ENCODE data around the gene CHMP2A.
"Not testable (repeated sequence)": the region's sequence is repeated elsewhere in the genome, so short reads cannot be mapped to it uniquely, and the experiment has no call there.

CHMP2A gene

DNA sequence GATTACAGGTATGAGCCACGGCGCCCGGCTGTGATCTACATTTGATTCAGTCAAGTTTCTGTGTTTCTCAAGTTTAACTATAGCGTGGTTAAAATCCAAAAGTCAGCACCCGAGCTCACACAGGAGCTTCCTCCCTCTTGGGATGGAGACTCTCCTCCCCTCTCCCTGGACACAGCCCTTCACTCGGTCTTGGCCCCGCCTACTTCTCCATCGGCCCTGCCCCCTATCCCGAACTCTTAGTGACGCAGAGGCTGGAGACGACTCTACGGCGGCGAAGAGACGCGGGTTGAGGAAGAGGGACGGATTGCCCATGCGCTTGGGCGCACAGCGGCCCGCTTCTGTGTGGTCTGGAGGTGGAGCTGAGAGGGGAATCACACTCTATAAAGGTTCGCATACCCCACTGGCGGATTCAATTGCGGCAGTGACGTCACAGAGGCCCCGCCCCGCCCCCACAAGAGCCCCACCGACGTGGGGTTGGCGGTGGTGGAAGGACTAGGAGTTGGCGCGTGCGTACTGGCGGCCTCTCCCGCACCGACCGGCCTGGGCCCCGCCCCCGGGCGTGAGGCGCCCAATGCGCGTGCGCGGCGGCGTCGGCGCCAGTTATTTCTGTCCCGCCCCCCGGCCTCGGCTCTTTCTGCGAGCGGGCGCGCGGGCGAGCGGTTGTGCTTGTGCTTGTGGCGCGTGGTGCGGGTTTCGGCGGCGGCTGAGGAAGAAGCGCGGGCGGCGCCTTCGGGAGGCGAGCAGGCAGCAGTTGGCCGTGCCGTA, 10.9 kb downstream of the CHMP2A start, which contains the start of gene TRIM28 (continued):
- TF ChIP-seq FEZF1 (tag by site-specific recombination; IDR thresholded peaks at IDR 0.05) (peak; percentile 48; the same call in 1 of the 2 replicates), HOXA7 (CRISPR knock-in tag; IDR thresholded peaks at IDR 0.05; ENCODE audit: borderline replicate concordance) (no peak), ZNF596 (tag by site-specific recombination; IDR thresholded peaks at IDR 0.05) (no peak), ZNF169 (tag by site-specific recombination; IDR thresholded peaks at IDR 0.05) (no peak), ZEB2 (tag by site-specific recombination; IDR thresholded peaks at IDR 0.05) (peak; percentile 79), ZNF660 (tag by site-specific recombination; IDR thresholded peaks at IDR 0.05) (peak; percentile 85), ZSCAN5A (tag by site-specific recombination; IDR thresholded peaks at IDR 0.05) (no peak), ZNF221 (tag by site-specific recombination; IDR thresholded peaks at IDR 0.05; ENCODE audit: borderline replicate concordance) (no peak), ZBTB8A (tag by site-specific recombination; IDR thresholded peaks at IDR 0.05) (no peak), SP2 (tag by site-specific recombination; IDR thresholded peaks at IDR 0.05) (peak; percentile 89), ZNF701 (tag by site-specific recombination; IDR thresholded peaks at IDR 0.05) (no peak), ZNF549 (tag by site-specific recombination; IDR thresholded peaks at IDR 0.05) (no peak), ZNF140 (tag by site-specific recombination; IDR thresholded peaks at IDR 0.05) (no peak)
- TF ChIP-seq, protein P1, sequence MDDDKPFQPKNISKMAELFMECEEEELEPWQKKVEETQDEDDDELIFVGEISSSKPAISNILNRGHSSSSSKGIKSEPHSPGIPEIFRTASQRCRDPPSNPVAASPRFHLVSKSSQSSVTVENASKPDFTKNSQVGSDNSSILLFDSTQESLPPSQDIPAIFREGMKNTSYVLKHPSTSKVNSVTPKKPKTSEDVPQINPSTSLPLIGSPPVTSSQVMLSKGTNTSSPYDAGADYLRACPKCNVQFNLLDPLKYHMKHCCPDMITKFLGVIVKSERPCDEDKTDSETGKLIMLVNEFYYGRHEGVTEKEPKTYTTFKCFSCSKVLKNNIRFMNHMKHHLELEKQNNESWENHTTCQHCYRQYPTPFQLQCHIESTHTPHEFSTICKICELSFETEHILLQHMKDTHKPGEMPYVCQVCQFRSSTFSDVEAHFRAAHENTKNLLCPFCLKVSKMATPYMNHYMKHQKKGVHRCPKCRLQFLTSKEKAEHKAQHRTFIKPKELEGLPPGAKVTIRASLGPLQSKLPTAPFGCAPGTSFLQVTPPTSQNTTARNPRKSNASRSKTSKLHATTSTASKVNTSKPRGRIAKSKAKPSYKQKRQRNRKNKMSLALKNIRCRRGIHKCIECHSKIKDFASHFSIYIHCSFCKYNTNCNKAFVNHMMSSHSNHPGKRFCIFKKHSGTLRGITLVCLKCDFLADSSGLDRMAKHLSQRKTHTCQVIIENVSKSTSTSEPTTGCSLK (tag by site-specific recombination; IDR thresholded peaks at IDR 0.05): no peak
- TF ChIP-seq, protein P2, sequence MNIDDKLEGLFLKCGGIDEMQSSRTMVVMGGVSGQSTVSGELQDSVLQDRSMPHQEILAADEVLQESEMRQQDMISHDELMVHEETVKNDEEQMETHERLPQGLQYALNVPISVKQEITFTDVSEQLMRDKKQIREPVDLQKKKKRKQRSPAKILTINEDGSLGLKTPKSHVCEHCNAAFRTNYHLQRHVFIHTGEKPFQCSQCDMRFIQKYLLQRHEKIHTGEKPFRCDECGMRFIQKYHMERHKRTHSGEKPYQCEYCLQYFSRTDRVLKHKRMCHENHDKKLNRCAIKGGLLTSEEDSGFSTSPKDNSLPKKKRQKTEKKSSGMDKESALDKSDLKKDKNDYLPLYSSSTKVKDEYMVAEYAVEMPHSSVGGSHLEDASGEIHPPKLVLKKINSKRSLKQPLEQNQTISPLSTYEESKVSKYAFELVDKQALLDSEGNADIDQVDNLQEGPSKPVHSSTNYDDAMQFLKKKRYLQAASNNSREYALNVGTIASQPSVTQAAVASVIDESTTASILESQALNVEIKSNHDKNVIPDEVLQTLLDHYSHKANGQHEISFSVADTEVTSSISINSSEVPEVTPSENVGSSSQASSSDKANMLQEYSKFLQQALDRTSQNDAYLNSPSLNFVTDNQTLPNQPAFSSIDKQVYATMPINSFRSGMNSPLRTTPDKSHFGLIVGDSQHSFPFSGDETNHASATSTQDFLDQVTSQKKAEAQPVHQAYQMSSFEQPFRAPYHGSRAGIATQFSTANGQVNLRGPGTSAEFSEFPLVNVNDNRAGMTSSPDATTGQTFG (tag by site-specific recombination; IDR thresholded peaks at IDR 0.05; ENCODE audit: borderline replicate concordance): no peak
- TF ChIP-seq, protein P3, sequence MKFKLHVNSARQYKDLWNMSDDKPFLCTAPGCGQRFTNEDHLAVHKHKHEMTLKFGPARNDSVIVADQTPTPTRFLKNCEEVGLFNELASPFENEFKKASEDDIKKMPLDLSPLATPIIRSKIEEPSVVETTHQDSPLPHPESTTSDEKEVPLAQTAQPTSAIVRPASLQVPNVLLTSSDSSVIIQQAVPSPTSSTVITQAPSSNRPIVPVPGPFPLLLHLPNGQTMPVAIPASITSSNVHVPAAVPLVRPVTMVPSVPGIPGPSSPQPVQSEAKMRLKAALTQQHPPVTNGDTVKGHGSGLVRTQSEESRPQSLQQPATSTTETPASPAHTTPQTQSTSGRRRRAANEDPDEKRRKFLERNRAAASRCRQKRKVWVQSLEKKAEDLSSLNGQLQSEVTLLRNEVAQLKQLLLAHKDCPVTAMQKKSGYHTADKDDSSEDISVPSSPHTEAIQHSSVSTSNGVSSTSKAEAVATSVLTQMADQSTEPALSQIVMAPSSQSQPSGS (tag by site-specific recombination; IDR thresholded peaks at IDR 0.05; ENCODE audit: low read depth): peak; percentile 96

DNA sequence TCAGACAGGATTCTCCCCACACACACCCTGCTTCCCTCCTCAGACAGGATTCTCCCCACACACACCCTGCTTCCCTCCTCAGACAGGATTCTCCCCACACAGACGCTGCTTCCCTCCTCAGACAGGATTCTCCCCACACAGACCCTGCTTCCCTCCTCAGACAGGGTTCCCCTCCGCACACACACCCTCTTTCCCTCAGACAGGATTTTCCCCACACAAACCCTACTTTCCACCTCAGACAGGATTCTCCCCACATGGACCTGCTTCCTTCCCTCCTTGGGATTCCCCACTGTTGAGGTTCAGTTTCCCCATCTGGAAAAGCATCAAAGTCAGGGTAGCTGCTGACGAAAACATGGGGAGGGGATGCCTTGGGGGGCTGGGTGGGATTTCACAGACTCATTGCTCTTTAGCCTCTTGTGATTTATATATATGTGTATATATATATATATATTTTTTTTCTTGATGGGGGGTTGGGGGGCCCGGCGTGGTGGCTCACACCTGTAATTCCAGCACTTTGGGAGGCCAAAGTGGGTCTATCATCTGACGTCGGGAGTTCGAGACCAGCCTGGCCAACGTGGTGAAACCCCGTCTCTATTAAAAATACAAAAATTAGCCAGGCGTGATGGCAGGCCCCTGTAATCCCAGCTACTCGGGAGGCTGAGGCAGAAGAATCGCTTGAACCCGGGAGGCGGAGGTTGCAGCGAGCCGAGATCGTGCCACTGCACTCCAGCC, 12.1 kb downstream of the CHMP2A start:
- ChIA-PET POLR2A (interaction anchor here (0.7 to 4.4 kb wide), 16 partner anchors 8 to 360 kb away, joined by 3 to 128 read pairs (median 14); partner anchors contain the start of genes CHMP2A, MZF1, SLC27A5 and UBE2M), CTCF (interaction anchor here (0.8 to 1.9 kb wide), 2 partner anchors 22 to 361 kb away, joined by 3 to 19 read pairs; partner anchors contain the start of gene ZBTB45)
- not testable (repeated sequence) for H3K27ac ChIP-seq (ENCODE audit: extremely low read depth, low read depth, low read length); H3K4me3 ChIP-seq (ENCODE audit: low read depth, low read length); H3K9me3 ChIP-seq (ENCODE audit: control insufficient read depth, insufficient read depth, low read depth, low read length)
- H3K4me1 ChIP-seq (ENCODE audit: control insufficient read depth, insufficient read depth, low read length): peaks cover 13% of the 10 kb centered on the region
- H3K36me3 ChIP-seq (ENCODE audit: control insufficient read depth in 2 of 2, insufficient read depth in 1 of 2, low read length in 2 of 2): peaks cover 17 to 29% of the 10 kb centered on the region in 2 experiments; a peak in 2 of 3 replicates

GRCh38 chr19:58539169-58539559, 15.7 kb downstream of the CHMP2A start:
- POLR2A ChIA-PET: interaction anchor here (1.1 kb wide), 1 partner anchor 20 kb away, joined by 3 read pairs; the partner anchor contains the start of gene ZBTB45
- H3K4me3 ChIP-seq (ENCODE audit: low read depth, low read length); H3K9me3 ChIP-seq (ENCODE audit: control insufficient read depth, insufficient read depth, low read depth, low read length); H3K27ac ChIP-seq (ENCODE audit: extremely low read depth, low read depth, low read length); CTCF ChIA-PET; H3K36me3 ChIP-seq (ENCODE audit: control insufficient read depth in 2 of 2, insufficient read depth in 1 of 2, low read length in 2 of 2); H3K4me1 ChIP-seq (ENCODE audit: control insufficient read depth, insufficient read depth, low read length): not testable (repeated sequence)
